ENCODE data around the gene GFM1. TPM values are rescaled to one million over a fixed set of nuclear protein-coding genes. Genes with fewer than 3 reads are reported as not detected.

GFM1 gene
- total RNA-seq, result 19.9 and 28.2 TPM in 2 replicates

DNA sequence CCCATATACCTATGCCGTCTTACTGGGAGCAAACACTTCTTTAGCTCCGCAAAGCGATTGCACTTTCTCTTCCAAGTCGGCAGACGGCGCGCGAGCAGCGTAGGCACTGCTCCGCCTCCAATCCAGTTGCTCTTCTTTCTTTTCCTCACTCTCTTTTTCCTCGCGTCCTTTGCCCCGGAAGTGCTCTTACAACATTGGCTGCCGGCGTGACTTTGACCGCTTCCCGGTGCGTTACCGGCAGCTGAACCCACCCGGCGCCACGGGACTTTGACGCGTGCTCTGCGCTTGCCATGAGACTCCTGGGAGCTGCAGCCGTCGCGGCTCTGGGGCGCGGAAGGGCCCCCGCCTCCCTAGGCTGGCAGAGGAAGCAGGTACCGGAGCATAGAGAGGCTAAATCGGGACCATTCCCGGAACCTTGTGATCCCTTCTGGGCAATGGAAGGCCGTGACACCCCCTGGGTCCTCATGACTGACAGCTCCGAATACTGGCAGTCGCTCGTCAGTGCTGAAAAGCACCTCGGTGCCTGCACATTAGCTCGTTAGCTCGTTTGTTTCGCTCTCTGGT is at the start of gene GFM1:
TSS of gene GFM1 (plus strand) at position 183 of the 564 bp plus-strand sequence. CDS start at position 291, 108 bp downstream.

DNA sequence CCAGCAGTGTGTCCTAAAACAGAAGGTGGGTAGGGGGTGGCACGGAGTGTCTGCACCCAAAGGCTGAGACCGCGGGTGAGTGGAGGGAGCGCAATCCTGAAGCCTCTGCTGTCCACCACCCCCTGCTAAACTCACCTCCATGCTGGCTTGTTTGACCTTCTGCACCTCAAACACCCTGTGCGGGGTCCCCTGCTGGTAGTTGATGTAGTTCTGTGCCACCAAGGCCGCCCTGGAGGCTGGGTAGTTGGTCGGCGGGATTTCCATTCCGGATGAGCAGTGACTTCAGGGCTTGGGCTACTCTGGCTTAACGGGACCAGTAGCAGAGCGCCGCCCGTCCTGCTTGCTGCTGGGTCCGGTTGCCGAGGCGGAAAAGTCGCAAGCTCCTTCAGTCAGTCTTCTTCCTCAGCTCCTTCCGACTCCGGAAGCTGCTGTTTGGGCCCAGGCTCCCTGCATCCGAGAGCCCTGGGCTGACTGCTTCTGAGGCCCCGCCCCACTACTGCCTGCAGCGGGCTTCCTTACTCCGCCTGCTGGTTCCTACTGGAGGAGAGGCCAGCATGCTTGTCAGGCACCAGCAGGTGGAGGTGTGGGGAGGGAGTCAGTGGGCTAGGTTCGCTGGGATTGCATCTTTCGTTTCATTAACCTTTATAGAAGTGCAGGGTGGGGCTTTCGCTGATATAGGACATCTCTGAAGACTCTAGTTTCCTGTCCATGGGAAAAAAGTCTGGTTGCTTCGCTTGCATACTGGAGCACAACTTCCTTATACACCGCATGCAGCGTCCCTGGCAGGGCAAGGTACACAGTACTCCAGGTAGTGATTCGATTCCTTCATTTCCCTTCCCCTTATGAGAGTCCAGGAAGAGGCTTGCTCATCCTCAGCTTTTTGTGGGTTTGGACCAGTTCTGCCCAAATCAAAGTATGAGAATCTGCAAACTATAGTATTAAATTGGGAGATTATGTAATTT is 28.2 kb downstream of the GFM1 start, which contains the start of gene LXN:
TSS of gene LXN (minus strand) at position 434 of the 962 bp plus-strand sequence. CDS start at position 264, 170 bp downstream.

DNA sequence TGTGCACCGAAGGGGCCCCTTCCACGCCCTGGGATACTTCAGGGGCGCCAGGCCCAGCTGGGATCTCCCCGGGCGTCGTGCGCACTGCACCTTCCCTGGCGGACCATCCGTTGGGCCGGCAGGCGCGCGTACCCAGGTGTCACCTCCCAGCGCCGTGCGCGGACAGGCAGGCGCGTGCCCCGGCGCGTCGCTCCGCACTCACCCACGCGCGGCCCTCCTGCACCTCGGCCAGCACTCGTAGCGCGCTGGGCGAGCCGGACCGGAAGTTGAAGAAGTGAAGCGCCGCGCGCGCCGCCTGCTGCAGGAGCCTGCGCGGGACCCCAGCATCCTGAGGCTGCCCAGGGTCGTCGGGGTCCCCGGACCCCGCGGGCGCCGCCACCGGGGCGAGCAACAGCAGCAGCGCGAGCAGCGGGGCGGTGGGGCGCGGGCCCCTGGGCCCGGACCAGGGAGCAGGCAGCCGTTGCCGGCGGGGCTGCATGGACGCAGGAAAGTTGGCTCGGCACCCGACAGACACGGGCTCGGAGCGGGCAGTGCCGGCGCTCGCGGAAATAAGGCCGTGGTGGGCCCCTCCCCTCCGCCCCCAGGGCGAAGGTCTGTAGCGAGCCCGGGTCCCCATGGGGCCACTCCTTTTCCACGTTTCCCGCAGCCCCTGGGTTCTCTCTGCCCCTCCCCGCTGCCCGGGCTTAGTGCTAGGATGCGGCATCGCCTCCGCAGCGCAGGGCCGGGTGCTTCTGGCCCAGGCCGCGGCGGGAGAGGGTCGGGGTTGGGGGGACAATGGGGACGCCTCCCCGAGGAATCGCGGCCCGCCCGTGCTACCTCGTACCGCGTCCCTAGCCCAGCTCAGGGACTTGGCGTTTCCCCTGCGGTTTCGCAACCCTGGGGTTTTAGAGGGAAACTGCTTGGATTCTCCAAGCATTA is 87.9 kb downstream of the GFM1 start, which contains the start of gene RARRES1:
TSS of gene RARRES1 (minus strand) at position 520 of the 918 bp plus-strand sequence. CDS start at position 478, 42 bp downstream.

Other genes with a start within 250 kb of the GFM1 start
- 8.6 and 9.0 TPM in 2 replicates for gene MLF1, start 73.3 kb upstream of the GFM1 start, total RNA-seq
- gene LXN, start 28.1 kb downstream of the GFM1 start, total RNA-seq, result 20.8 and 68.0 TPM in 2 replicates
- gene RARRES1, start 87.9 kb downstream of the GFM1 start, total RNA-seq, result 12.7 and 26.0 TPM in 2 replicates
- 36.1 and 74.0 TPM in 2 replicates for gene MFSD1, start 157.5 kb downstream of the GFM1 start, total RNA-seq